Breast epithelium (tissue), 3 donors: ENCODE results near the gene PADI1.

Experiments
- POLR2A ChIP-seq: fragments of 450-650 bp; IDR thresholded peaks from one replicate; pipeline ENCODE4 v1.6.1; 2016; ENCODE audit warnings: antibody characterized with exemption, mild to moderate bottlenecking, moderate library complexity
- TF ChIP-seq, protein P1 (sequence below), 3 donors: fragments of 450-650 bp; IDR thresholded peaks; one replicate each; pipeline ENCODE4 v1.5.1; 2016 to 2017; ENCODE audit warnings: antibody characterized with exemption in 3 of 3, mild to moderate bottlenecking in 3 of 3, moderate library complexity in 3 of 3

DNA sequence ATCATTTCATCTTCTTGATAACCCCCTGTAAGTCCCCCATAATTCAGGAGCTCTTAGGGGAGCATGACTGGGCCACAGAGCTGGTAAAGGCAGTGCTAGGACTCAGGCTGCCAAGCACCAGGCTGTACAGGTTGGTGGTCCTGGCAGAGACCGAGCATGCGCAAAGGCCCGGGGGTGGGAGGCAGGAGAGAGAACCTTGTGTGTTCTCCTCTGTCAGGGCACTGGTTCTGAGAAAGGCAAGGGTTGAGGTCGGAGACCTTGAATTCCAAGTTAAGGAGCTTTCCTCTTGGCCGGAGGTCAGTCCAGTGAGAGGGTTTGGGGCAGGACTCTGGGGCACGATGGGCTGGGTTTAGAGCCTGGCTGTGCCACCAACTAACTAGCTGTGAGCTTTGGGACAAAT, 67.1 kb downstream of the PADI1 start:
- TF ChIP-seq POLR2A = no peak
- TF ChIP-seq, protein P1, sequence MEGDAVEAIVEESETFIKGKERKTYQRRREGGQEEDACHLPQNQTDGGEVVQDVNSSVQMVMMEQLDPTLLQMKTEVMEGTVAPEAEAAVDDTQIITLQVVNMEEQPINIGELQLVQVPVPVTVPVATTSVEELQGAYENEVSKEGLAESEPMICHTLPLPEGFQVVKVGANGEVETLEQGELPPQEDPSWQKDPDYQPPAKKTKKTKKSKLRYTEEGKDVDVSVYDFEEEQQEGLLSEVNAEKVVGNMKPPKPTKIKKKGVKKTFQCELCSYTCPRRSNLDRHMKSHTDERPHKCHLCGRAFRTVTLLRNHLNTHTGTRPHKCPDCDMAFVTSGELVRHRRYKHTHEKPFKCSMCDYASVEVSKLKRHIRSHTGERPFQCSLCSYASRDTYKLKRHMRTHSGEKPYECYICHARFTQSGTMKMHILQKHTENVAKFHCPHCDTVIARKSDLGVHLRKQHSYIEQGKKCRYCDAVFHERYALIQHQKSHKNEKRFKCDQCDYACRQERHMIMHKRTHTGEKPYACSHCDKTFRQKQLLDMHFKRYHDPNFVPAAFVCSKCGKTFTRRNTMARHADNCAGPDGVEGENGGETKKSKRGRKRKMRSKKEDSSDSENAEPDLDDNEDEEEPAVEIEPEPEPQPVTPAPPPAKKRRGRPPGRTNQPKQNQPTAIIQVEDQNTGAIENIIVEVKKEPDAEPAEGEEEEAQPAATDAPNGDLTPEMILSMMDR (IDR thresholded peaks at IDR 0.05) = no peak
